ENCODE data around the gene KIF18B. TPM values are rescaled to one million over a fixed set of nuclear protein-coding genes. Genes with fewer than 3 reads are reported as not detected.

KIF18B gene
- total and polyA plus RNA-seq, 2 of the 13 experiments (the other 11 are each of a cell fraction or from before 2014, with no cell fraction given), result 15.2 to 15.3 TPM

DNA sequence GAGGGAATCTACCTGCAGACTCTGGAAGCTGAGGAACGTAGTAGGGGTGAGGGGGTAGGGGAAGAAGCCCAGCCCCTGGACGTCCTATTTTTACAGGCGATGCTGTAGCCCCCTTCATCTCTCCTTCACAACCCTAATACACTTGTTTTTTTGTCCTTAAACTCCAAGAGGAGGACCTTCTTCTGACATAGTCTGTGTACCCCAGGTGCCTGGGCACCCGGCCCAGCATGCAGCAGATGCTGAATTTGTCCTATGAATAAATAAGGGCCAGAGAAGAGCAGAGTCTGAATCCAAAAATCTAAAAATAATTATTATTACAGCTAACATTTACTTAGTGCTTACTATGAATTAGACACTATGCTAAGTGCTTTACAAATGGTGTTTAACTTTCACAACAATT, 5.1 kb downstream of the KIF18B start (continued):
- TF ChIP-seq, protein P1, sequence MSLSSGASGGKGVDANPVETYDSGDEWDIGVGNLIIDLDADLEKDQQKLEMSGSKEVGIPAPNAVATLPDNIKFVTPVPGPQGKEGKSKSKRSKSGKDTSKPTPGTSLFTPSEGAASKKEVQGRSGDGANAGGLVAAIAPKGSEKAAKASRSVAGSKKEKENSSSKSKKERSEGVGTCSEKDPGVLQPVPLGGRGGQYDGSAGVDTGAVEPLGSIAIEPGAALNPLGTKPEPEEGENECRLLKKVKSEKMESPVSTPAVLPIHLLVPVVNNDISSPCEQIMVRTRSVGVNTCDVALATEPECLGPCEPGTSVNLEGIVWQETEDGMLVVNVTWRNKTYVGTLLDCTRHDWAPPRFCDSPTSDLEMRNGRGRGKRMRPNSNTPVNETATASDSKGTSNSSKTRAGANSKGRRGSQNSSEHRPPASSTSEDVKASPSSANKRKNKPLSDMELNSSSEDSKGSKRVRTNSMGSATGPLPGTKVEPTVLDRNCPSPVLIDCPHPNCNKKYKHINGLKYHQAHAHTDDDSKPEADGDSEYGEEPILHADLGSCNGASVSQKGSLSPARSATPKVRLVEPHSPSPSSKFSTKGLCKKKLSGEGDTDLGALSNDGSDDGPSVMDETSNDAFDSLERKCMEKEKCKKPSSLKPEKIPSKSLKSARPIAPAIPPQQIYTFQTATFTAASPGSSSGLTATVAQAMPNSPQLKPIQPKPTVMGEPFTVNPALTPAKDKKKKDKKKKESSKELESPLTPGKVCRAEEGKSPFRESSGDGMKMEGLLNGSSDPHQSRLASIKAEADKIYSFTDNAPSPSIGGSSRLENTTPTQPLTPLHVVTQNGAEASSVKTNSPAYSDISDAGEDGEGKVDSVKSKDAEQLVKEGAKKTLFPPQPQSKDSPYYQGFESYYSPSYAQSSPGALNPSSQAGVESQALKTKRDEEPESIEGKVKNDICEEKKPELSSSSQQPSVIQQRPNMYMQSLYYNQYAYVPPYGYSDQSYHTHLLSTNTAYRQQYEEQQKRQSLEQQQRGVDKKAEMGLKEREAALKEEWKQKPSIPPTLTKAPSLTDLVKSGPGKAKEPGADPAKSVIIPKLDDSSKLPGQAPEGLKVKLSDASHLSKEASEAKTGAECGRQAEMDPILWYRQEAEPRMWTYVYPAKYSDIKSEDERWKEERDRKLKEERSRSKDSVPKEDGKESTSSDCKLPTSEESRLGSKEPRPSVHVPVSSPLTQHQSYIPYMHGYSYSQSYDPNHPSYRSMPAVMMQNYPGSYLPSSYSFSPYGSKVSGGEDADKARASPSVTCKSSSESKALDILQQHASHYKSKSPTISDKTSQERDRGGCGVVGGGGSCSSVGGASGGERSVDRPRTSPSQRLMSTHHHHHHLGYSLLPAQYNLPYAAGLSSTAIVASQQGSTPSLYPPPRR (CRISPR knock-in tag; IDR thresholded peaks at IDR 0.05; ENCODE audit: borderline replicate concordance), result no peak
- TF ChIP-seq, protein P2, sequence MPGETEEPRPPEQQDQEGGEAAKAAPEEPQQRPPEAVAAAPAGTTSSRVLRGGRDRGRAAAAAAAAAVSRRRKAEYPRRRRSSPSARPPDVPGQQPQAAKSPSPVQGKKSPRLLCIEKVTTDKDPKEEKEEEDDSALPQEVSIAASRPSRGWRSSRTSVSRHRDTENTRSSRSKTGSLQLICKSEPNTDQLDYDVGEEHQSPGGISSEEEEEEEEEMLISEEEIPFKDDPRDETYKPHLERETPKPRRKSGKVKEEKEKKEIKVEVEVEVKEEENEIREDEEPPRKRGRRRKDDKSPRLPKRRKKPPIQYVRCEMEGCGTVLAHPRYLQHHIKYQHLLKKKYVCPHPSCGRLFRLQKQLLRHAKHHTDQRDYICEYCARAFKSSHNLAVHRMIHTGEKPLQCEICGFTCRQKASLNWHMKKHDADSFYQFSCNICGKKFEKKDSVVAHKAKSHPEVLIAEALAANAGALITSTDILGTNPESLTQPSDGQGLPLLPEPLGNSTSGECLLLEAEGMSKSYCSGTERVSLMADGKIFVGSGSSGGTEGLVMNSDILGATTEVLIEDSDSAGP (CRISPR knock-in tag; IDR thresholded peaks at IDR 0.05; ENCODE audit: borderline replicate concordance), result no peak
- TF ChIP-seq ZBTB37 (CRISPR knock-in tag; IDR thresholded peaks at IDR 0.05), result no peak
- TF ChIP-seq HNRNPK (IDR thresholded peaks at IDR 0.05; ENCODE audit: low read depth, low read length, poor library complexity, severe bottlenecking), result no peak
